ENCODE data around the gene FEZF2. TPM values are rescaled to one million over a fixed set of nuclear protein-coding genes. Genes with fewer than 3 reads are reported as not detected.

FEZF2 gene
- total RNA-seq, 1 donor from 2014 or later, result not detected

- DNase-seq (ENCODE audit: low spot score), result no peak
Observed at GRCh38 chr3:62329971-62330370, 43.4 kb downstream of the FEZF2 start.

GRCh38 chr3:62325896-62326295 is 47.5 kb downstream of the FEZF2 start:
- DNase-seq (ENCODE audit: low spot score), result no peak

- no peak for DNase-seq (ENCODE audit: low spot score)
Observed at GRCh38 chr3:62323241-62323640, 50.1 kb downstream of the FEZF2 start.
